ENCODE results near the gene TUBGCP6.

The TUBGCP6 gene

GRCh38 chr22:50257041-50257440 is 12.2 kb upstream of the TUBGCP6 start:
- Histone ChIP-seq H3K27me3 (ENCODE audit: insufficient read depth, low read length, poor library complexity) (no peaks in the 10 kb centered on the region), H3K4me1 (ENCODE audit: insufficient read depth, low read length) (peaks cover 1% of the 10 kb centered on the region), H4K20me1 (ENCODE audit: insufficient read depth, low read length) (no peaks in the 10 kb centered on the region), H3K36me3 (ENCODE audit: insufficient read depth, low read length) (no peaks in the 10 kb centered on the region), H3K79me2 (ENCODE audit: insufficient read depth, low read length) (no peaks in the 10 kb centered on the region), H3K27ac (ENCODE audit: low read length) (no peak overlapping the region), H3K4me2 (ENCODE audit: insufficient read depth, low read length) (no peak overlapping the region), H3K9me3 (ENCODE audit: insufficient read depth, low read length, severe bottlenecking) (no peaks in the 10 kb centered on the region), H3K4me3 (ENCODE audit: low read depth in 1 of 2, low read length in 2 of 2) (no peak overlapping the region), H2AFZ (ENCODE audit: low read depth, low read length) (no peak overlapping the region), H3K9ac (ENCODE audit: low read depth, low read length) (no peak overlapping the region)
- ATAC-seq (ENCODE audit: insufficient read depth, low read depth) (no peak), DNase-seq (no peak)
- TF ChIP-seq CTCF (IDR thresholded peaks at IDR 0.05; ENCODE audit: borderline replicate concordance, extremely low read depth, low read length, poor library complexity, severe bottlenecking) (no peak), EZH2 (IDR thresholded peaks at IDR 0.05; ENCODE audit: borderline replicate concordance, low read depth, low read length, severe bottlenecking) (no peak)

- Histone ChIP-seq H3K27me3 (ENCODE audit: insufficient read depth, low read length, poor library complexity) (no peaks in the 10 kb centered on the region), H4K20me1 (ENCODE audit: insufficient read depth, low read length) (no peaks in the 10 kb centered on the region), H3K4me3 (ENCODE audit: low read depth in 1 of 2, low read length in 2 of 2) (no peak overlapping the region), H3K4me1 (ENCODE audit: insufficient read depth, low read length) (peaks cover 8% of the 10 kb centered on the region), H3K79me2 (ENCODE audit: insufficient read depth, low read length) (no peaks in the 10 kb centered on the region), H3K9ac (ENCODE audit: low read depth, low read length) (no peak overlapping the region), H2AFZ (ENCODE audit: low read depth, low read length) (no peak overlapping the region), H3K36me3 (ENCODE audit: insufficient read depth, low read length) (no peaks in the 10 kb centered on the region), H3K4me2 (ENCODE audit: insufficient read depth, low read length) (no peak overlapping the region), H3K27ac (ENCODE audit: low read length) (no peak overlapping the region), H3K9me3 (ENCODE audit: insufficient read depth, low read length, severe bottlenecking) (no peaks in the 10 kb centered on the region)
- TF ChIP-seq EZH2 (IDR thresholded peaks at IDR 0.05; ENCODE audit: borderline replicate concordance, low read depth, low read length, severe bottlenecking) = no peak
- no peak for TF ChIP-seq CTCF (IDR thresholded peaks at IDR 0.05; ENCODE audit: borderline replicate concordance, extremely low read depth, low read length, poor library complexity, severe bottlenecking)
- ATAC-seq (ENCODE audit: insufficient read depth, low read depth) = no peak
- DNase-seq = no peak
Measured at GRCh38 chr22:50256258-50256862, 11.5 kb upstream of the TUBGCP6 start.

- H3K9ac ChIP-seq (ENCODE audit: low read depth, low read length) = no peak overlapping the region
- peaks cover 3% of the 10 kb centered on the region for H3K79me2 ChIP-seq (ENCODE audit: insufficient read depth, low read length)
- H3K4me1 ChIP-seq (ENCODE audit: insufficient read depth, low read length) = peaks cover 14% of the 10 kb centered on the region
- TF ChIP-seq EZH2 (IDR thresholded peaks at IDR 0.05; ENCODE audit: borderline replicate concordance, low read depth, low read length, severe bottlenecking) = no peak
- no peak for TF ChIP-seq CTCF (IDR thresholded peaks at IDR 0.05; ENCODE audit: borderline replicate concordance, extremely low read depth, low read length, poor library complexity, severe bottlenecking)
- DNase-seq (no peak), ATAC-seq (ENCODE audit: insufficient read depth, low read depth) (no peak)
- H3K4me3 ChIP-seq (ENCODE audit: low read depth in 1 of 2, low read length in 2 of 2) = no peak overlapping the region
- peaks cover 3% of the 10 kb centered on the region for H4K20me1 ChIP-seq (ENCODE audit: insufficient read depth, low read length)
- H3K36me3 ChIP-seq (ENCODE audit: insufficient read depth, low read length) = peaks cover 4% of the 10 kb centered on the region; the same call in 1 of the 2 replicates
- H2AFZ ChIP-seq (ENCODE audit: low read depth, low read length) = no peak overlapping the region
- H3K27me3 ChIP-seq (ENCODE audit: insufficient read depth, low read length, poor library complexity) = no peaks in the 10 kb centered on the region
- no peaks in the 10 kb centered on the region for H3K9me3 ChIP-seq (ENCODE audit: insufficient read depth, low read length, severe bottlenecking)
- H3K4me2 ChIP-seq (ENCODE audit: insufficient read depth, low read length) = no peak overlapping the region
- H3K27ac ChIP-seq (ENCODE audit: low read length) = no peak overlapping the region
Measured at GRCh38 chr22:50255607-50256006, 10.8 kb upstream of the TUBGCP6 start.
